Progenitor cell of endocrine pancreas (in vitro differentiated cells): ENCODE measurements around the gene GOLGA7B. TPM values are rescaled to one million over a fixed set of nuclear protein-coding genes. Genes with fewer than 3 reads are reported as not detected.

Source experiments
- DNase-seq: peaks from one replicate; pipeline ENCODE4 v3.0.0; 2021; ENCODE audit warnings: low spot score; ENCODE audit not compliant: unreplicated experiment
- H3K27ac Mint-ChIP-seq: 2 replicates; pipeline ENCODE4 v1.8.0; 2021; ENCODE audit warnings: mild to moderate bottlenecking, moderate library complexity, mixed read lengths
- H3K27me3 Mint-ChIP-seq: 2 replicates; pipeline ENCODE4 v1.8.0; 2021; ENCODE audit warnings: mixed read lengths
- H3K36me3 Mint-ChIP-seq: 2 replicates; pipeline ENCODE4 v1.8.0; 2022; ENCODE audit warnings: mixed read lengths; ENCODE audit not compliant: insufficient read depth
- H3K4me1 Mint-ChIP-seq: 2 replicates; pipeline ENCODE4 v1.8.0; 2021; ENCODE audit warnings: low read depth, mixed read lengths
- H3K4me3 Mint-ChIP-seq: 2 replicates; pipeline ENCODE4 v1.8.0; 2021; ENCODE audit warnings: low read depth, mild to moderate bottlenecking, moderate library complexity, mixed read lengths
- H3K9me3 Mint-ChIP-seq: 2 replicates; pipeline ENCODE4 v1.8.0; 2021; ENCODE audit warnings: low read depth, mixed read lengths
- total RNA-seq: library from RNA; stranded (reverse); gene quantifications from 2 replicates; pipeline ENCODE4 v1.2.1, GENCODE V29; 2021
- TF ChIP-seq, protein P1 (sequence below): fragments of 200-600 bp; sonication (generic); IDR thresholded peaks from one replicate; pipeline ENCODE4 v1.5.0; 2021; ENCODE audit warnings: antibody characterized with exemption, mild to moderate bottlenecking; ENCODE audit not compliant: unreplicated experiment

The GOLGA7B gene
- total RNA-seq, 1 donor from 2014 or later: 1.4 TPM

DNA sequence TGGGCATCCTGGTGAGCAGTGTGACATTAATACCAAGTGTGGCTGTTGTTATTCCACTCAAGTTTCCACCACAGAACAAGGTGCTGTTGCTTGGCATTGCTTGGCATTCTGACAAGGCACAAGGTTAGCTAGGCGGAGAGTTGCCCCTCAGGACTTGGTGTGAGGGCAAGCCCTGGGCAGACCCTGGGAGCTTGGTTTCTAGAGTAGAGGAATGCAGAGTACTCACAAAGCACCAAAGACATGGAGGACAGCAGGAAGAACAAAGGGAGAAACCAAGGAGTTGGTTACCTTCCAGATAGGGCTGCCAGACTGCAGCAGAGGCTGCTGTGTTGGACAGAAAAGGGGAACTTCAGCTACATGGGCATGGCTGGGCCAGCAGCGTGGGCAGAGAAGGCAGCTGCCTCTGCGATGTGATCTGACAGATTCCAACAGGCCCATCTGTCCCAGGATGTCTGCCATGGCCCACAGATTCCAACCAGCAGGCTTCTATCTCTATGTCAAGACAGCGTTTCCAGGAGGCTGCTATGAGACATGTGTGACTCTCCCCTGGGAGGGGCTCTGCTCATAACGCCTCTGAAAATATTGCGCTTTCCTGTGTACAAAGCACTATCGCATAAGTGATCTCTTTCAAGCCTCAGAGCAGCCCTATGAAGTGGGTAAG, 1.8 kb downstream of the GOLGA7B start:
- H3K4me3 Mint-ChIP-seq: no peak overlapping the region
- TF ChIP-seq, protein P1, sequence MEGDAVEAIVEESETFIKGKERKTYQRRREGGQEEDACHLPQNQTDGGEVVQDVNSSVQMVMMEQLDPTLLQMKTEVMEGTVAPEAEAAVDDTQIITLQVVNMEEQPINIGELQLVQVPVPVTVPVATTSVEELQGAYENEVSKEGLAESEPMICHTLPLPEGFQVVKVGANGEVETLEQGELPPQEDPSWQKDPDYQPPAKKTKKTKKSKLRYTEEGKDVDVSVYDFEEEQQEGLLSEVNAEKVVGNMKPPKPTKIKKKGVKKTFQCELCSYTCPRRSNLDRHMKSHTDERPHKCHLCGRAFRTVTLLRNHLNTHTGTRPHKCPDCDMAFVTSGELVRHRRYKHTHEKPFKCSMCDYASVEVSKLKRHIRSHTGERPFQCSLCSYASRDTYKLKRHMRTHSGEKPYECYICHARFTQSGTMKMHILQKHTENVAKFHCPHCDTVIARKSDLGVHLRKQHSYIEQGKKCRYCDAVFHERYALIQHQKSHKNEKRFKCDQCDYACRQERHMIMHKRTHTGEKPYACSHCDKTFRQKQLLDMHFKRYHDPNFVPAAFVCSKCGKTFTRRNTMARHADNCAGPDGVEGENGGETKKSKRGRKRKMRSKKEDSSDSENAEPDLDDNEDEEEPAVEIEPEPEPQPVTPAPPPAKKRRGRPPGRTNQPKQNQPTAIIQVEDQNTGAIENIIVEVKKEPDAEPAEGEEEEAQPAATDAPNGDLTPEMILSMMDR: no peak
- peaks cover 2% of the 10 kb centered on the region for H3K4me1 Mint-ChIP-seq
- no peak for DNase-seq
- H3K9me3 Mint-ChIP-seq: no peaks in the 10 kb centered on the region
- H3K27me3 Mint-ChIP-seq: peaks cover 52% of the 10 kb centered on the region
- no peaks in the 10 kb centered on the region for H3K36me3 Mint-ChIP-seq
- H3K27ac Mint-ChIP-seq: no peak overlapping the region

DNA sequence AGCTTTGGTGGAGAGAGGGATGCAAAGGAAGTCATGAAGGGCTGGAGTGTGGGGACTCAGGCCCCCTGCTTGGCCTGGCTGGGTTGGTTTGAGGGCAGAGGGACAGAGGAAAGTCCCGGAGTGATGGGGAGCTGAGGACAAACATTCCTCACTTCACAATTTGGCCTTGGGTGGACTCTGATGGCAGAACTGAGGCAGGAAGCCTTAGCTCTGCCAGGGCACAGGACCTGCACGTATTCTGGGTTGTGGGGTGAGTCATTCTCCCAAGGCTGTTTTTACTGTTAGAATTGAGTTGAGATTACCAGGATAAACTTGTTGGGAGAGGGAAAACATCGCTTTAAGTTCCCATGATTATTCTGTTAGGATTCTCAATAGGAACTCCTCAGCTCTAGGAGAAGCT, 2.6 kb downstream of the GOLGA7B start:
- H3K27me3 Mint-ChIP-seq: peaks cover 53% of the 10 kb centered on the region
- H3K27ac Mint-ChIP-seq: no peak overlapping the region
- H3K9me3 Mint-ChIP-seq: no peaks in the 10 kb centered on the region
- peaks cover 2% of the 10 kb centered on the region for H3K4me1 Mint-ChIP-seq
- DNase-seq: no peak
- TF ChIP-seq, protein P1: no peak
- H3K4me3 Mint-ChIP-seq: no peak overlapping the region
- H3K36me3 Mint-ChIP-seq: no peaks in the 10 kb centered on the region

DNA sequence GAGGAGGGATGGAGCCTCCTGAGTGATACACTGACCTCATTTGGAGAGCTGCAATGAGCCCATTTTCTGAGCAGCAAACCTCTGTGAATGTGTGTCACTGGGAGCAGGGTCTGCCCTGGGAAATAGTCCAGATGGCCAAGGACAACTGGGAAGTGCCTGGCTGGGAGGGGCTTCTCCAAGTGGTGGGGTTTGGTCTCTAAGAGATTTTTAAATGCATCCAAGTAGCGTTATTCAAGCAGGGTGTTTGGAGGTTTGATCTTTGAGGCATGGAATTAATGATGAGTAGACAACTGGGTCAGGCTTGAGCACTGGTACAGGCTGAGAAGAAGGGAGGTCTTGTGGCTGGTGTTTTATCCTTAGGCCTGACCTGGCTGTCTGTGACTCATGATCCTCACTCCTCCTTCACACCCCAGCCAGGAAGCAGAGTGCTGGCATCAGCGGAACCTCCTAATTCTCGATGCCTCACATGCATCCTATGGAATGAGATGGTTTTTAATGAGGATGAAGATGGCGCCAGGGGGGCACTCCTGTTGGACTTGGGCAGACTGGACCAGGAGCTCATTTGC, 3.3 kb downstream of the GOLGA7B start:
- no peak overlapping the region for H3K27ac Mint-ChIP-seq

DNA sequence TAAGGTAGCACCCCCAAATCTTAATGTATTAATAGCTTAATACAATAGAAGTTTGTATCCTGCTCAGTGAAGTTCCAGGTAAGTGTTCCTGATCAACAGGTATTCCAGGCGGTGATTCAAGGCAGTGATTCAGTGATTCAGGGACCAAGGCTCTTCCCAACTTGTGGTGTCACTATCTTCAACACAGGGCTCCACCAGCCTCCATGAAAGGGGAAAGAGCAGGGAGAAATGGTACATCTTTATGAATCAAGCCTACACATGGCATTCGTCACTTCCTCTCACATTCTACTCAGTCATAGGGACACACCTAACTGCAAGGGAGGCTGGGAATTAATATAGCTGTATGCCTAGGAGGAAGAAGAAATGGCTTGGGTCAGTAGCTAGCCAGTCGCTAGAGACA, 5.1 kb downstream of the GOLGA7B start:
- H3K36me3 Mint-ChIP-seq: no peaks in the 10 kb centered on the region
- TF ChIP-seq, protein P1: no peak
- no peak overlapping the region for H3K27ac Mint-ChIP-seq
- no peak for DNase-seq
- H3K27me3 Mint-ChIP-seq: peaks cover 55% of the 10 kb centered on the region
- no peaks in the 10 kb centered on the region for H3K9me3 Mint-ChIP-seq
- peaks cover 2% of the 10 kb centered on the region for H3K4me1 Mint-ChIP-seq
- no peak overlapping the region for H3K4me3 Mint-ChIP-seq

More for the DNA sequence above, 3.3 kb downstream of the GOLGA7B start:
- TF ChIP-seq, protein P1: no peak
- no peak for DNase-seq
- Mint-ChIP-seq H3K27me3 (peaks cover 56% of the 10 kb centered on the region), H3K9me3 (no peaks in the 10 kb centered on the region), H3K36me3 (no peaks in the 10 kb centered on the region), H3K4me1 (peaks cover 4% of the 10 kb centered on the region), H3K4me3 (no peak overlapping the region)

DNA sequence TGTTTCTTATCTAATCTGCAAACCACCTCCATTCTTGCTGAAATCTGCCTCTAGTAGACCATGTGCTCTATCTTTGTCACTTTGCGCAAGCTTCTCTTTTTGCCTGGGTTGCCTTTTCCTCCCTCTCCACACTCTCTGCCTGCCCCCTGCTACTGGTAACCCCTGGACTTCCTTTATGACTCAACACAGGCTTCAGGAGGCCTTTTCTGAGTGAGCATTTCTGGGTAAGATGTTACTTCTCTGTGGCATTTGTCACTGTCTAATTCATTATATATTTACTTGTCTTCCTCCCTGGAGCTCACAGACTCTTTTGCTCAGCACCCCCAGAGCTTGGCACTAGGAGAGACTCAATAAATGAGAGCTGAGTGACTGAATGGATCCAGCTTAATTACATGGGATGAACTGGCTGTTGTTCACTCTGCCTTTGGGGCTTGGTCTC, 8.4 kb downstream of the GOLGA7B start:
- Mint-ChIP-seq H3K27me3 (peaks cover 30% of the 10 kb centered on the region), H3K27ac (no peak overlapping the region), H3K4me1 (peaks cover 24% of the 10 kb centered on the region), H3K9me3 (no peaks in the 10 kb centered on the region), H3K36me3 (no peaks in the 10 kb centered on the region), H3K4me3 (no peak overlapping the region)
- TF ChIP-seq, protein P1: no peak
- DNase-seq: no peak
